Muscle layer of colon (tissue), 2 donors: Measurements from ENCODE around the gene UMPS.

Experiments
- H3K27ac ChIP-seq: one replicate; pipeline ENCODE4 v1.7.0; 2013; ENCODE audit warnings: low read depth, mild to moderate bottlenecking, low read length, moderate library complexity
- H3K27me3 ChIP-seq, 2 donors: one replicate each; pipeline ENCODE4 v1.7.0; 2013; ENCODE audit warnings: low read length in 2 of 2, mild to moderate bottlenecking in 2 of 2; ENCODE audit not compliant: insufficient read depth in 2 of 2, control insufficient read depth in 1 of 2
- H3K36me3 ChIP-seq: one replicate; pipeline ENCODE4 v1.7.0; 2013; ENCODE audit warnings: mild to moderate bottlenecking, low read length; ENCODE audit not compliant: insufficient read depth
- H3K4me1 ChIP-seq: one replicate; pipeline ENCODE4 v1.7.0; 2013; ENCODE audit warnings: mild to moderate bottlenecking, low read length; ENCODE audit not compliant: insufficient read depth
- H3K4me3 ChIP-seq, 2 donors: one replicate each; pipeline ENCODE4 v1.7.0; 2013; ENCODE audit warnings: low read length in 2 of 2, low read depth in 1 of 2, mild to moderate bottlenecking in 1 of 2, moderate library complexity in 1 of 2
- H3K9ac ChIP-seq: one replicate; pipeline ENCODE4 v1.7.0; 2013; ENCODE audit warnings: low read length
- H3K9me3 ChIP-seq: one replicate; pipeline ENCODE4 v1.7.0; 2013; ENCODE audit warnings: mild to moderate bottlenecking, low read length
- donor health status: abdominal sarcoma.
- donor health status: Adenocarcinoma of cecum.

The UMPS gene

GRCh38 chr3:124793054-124793739, 62.9 kb downstream of the UMPS start:
- Histone ChIP-seq H3K9ac (no peak overlapping the region), H3K36me3 (peaks cover 43% of the 10 kb centered on the region), H3K4me1 (peaks cover 33% of the 10 kb centered on the region), H3K27ac (no peak overlapping the region), H3K27me3 (no peaks in the 10 kb centered on the region), H3K9me3 (no peaks in the 10 kb centered on the region), H3K4me3 (no peak overlapping the region)

GRCh38 chr3:124796477-124796876, 66.2 kb downstream of the UMPS start:
- Histone ChIP-seq H3K27ac (no peak overlapping the region), H3K27me3 (no peaks in the 10 kb centered on the region), H3K9ac (no peak overlapping the region), H3K4me3 (no peak overlapping the region), H3K36me3 (peaks cover 43% of the 10 kb centered on the region), H3K9me3 (no peaks in the 10 kb centered on the region), H3K4me1 (peaks cover 36% of the 10 kb centered on the region)

GRCh38 chr3:124797426-124797945, 67.2 kb downstream of the UMPS start:
- H3K4me3 ChIP-seq = no peak overlapping the region
- H3K27me3 ChIP-seq = no peaks in the 10 kb centered on the region
- no peak overlapping the region for H3K9ac ChIP-seq
- H3K4me1 ChIP-seq = peaks cover 26% of the 10 kb centered on the region
- H3K9me3 ChIP-seq = no peaks in the 10 kb centered on the region
- H3K27ac ChIP-seq = no peak overlapping the region
- peaks cover 43% of the 10 kb centered on the region for H3K36me3 ChIP-seq
